Hepatocyte (in vitro differentiated cells): ENCODE results near the gene NODAL.

ENCODE experiments used
- CTCF ChIP-seq: fragments of 200-600 bp; sonication (generic); IDR thresholded peaks from 2 replicates; pipeline ENCODE4 v1.5.1; 2016; ENCODE audit warnings: antibody characterized with exemption, mild to moderate bottlenecking; ENCODE audit not compliant: poor library complexity
- EZH2 ChIP-seq: fragments of 200-600 bp; sonication (generic); IDR thresholded peaks from 2 replicates; pipeline ENCODE4 v1.6.1; 2016; ENCODE audit warnings: antibody characterized with exemption, mild to moderate bottlenecking, borderline replicate concordance
- EZH2phosphoT487 ChIP-seq: fragments of 200-600 bp; sonication (generic); IDR thresholded peaks from one replicate; pipeline ENCODE4 v1.6.1; 2018; ENCODE audit warnings: antibody characterized with exemption, mild to moderate bottlenecking, low read depth, moderate library complexity; ENCODE audit not compliant: unreplicated experiment, severe bottlenecking

DNA sequence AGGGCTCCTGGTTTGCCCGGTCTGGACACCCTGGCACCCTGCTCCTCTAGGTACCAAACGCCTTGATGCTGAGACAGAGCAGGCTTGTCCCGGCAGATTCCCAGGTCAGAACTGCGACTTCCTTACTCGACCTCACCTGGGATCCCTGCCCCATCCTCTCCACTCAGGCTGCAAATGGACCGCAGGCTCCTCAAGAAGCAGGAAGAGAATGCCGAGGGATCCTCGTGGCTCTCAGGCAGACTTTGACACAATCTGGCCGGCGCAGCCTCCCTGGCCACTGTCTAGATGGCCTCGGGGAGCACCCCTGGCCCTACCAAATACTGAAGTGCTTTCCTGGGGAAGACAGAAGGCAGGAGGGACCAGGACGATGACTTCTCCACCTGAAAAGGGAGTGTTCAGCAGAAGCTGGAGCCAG lies 421 bp upstream of the NODAL start:
- TF ChIP-seq CTCF = no peak
- no peak for TF ChIP-seq EZH2phosphoT487
- TF ChIP-seq EZH2 = no peak
